HG03432 (cell line): ENCODE measurements around the gene THSD4.

ENCODE experiments used
- ATAC-seq: cut with Tn5 transposase; IDR thresholded peaks from one replicate; pipeline ENCODE4 v1.9.1; 2021; ENCODE audit warnings: mild to moderate bottlenecking, moderate library complexity; ENCODE audit not compliant: unreplicated experiment

Gene THSD4

DNA sequence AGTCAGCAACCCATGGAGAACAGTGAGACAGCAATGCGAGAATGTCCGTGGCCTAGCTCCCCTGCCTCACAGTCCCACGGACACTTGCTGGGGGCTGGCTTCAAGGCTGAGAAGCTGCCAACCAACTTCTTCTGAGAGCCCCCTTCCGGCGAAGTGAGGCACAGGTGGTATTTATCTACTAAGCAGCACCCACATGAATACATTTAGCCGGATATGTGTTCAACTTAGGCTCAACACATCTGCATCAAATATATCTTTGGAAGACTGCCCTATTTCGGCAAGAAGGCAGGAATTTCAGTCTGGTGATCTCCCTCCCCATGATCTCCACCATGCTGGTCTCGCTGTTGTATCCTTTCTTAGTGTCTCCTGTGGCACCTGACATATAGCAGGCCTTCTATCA is 354.1 kb downstream of the THSD4 start:
- no peak for ATAC-seq

- no peak for ATAC-seq
Measured at GRCh38 chr15:71471347-71471746, 356.1 kb downstream of the THSD4 start.

- ATAC-seq, result no peak
Measured at GRCh38 chr15:71472566-71472965, 357.3 kb downstream of the THSD4 start.

GRCh38 chr15:71473751-71474150 is 358.5 kb downstream of the THSD4 start:
- no peak for ATAC-seq

- no peak for ATAC-seq
Measured at GRCh38 chr15:71476823-71477222, 361.6 kb downstream of the THSD4 start.

DNA sequence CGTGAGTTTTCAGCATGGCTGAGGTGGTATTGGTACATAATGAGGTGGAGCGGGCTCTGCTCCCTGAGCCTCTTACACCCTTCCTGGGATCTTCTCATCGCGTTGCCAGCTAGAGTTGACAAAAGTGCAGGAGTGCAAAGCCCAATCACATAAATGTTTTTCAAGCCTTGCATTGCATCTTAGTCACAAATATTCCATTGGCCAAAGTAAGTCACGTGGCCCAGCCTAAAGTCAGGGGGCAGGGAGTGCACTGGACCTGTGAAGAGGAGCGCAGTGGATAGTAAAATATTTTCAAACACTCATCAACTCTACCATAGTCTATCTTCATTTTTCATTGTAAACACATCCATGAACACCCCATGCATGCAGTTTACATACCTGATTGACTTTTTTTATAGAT is 365.3 kb downstream of the THSD4 start:
- ATAC-seq, result no peak

GRCh38 chr15:71484080-71484479 is 368.8 kb downstream of the THSD4 start:
- no peak for ATAC-seq

GRCh38 chr15:71485094-71485693 is 369.9 kb downstream of the THSD4 start:
- no peak for ATAC-seq

DNA sequence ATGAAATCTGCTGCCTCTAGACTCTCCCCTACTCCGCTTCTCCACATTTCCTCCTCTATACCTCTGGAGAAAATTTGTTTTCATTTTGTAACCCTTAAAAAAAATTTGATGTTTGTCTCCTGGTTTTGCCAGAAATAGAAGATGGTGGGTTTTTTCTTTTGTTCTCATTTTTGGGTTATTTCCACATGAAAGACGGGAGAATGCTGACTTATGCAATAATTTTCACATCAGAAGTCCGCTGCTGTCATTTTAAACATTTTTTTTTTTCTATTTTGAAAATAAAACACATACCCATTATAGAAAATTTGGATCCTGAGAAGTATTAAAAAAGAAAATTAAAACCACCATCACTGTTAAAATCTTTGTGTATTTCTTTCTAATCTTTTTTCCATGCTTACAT is 374.3 kb downstream of the THSD4 start:
- no peak for ATAC-seq

GRCh38 chr15:71493526-71493925 is 378.3 kb downstream of the THSD4 start:
- ATAC-seq, result no peak

DNA sequence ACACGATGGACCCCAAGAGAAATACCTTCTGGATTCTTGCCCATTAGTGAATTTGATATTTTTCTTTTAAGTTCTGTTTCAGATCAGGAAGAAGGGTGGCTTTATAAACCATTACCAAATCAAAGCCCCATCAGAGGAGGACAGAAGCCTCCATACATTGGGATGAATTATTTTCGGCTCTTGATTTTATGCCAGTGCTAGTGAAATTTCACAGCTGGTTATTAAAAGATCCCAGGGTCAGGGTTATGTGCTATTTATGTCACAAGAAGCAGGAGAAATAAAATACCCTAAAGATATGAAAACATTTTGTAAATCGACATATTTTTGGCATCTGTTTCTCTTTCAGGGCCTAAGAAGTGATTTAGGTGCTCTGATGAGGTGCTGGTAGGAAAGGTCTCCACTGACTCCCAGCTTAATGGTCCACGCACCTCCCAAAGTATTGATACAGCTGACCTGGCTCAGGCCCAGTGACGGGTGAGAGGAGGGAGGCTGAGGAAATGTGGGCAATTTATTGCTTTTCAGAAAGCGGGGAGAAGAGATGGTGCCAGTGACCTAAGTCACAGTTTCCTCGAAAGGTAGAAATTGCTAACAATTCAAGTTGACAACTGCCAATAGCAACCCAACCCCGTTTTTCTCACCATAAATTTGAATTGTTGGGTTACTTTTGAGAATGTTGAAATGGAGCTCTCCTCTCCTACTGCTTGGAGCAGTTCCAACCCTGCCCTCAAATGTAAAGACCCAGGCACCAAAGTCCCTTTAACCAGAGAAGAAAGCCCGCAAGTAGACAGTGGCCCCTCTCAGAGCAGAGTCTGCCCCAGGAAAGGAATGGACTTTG is 379.5 kb downstream of the THSD4 start:
- no peak for ATAC-seq

DNA sequence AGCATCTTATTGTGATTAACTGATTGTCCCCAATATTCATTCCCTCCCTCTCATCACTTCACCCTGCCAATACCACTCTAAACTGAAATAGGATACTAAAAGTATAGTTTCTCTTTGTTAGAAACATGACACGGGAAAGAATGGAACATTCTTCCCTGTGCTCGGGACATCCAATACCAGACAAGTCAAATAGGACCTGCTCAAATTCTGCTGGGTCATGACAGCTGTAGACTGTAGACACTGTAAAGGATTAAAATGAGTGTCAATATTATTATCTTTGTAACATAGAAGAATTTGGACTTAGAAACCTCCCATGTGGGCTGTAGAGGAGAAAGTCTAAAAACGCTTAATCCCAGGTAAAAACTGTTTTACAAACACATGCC is 380.1 kb downstream of the THSD4 start:
- ATAC-seq, result no peak

- no peak for ATAC-seq
Measured at GRCh38 chr15:71496336-71496955, 381.2 kb downstream of the THSD4 start.

- ATAC-seq, result no peak
Measured at GRCh38 chr15:71501344-71502076, 386.2 kb downstream of the THSD4 start.

DNA sequence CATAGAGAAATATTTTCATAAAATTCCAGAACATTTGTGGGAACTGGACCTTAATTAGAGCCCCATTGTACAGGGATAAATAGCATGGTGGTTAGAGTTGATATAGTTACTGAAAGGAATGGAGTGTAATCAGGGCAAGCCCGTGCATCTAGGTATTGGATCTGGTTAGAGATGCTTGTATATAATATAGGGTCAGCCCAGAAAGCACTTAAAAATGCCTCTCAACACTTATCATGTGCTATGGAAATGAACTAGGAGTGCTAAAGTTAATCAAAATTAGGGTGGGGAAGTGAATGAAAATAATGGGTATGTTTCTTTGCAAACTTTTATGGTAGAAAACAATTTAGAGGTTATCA is 386.8 kb downstream of the THSD4 start:
- no peak for ATAC-seq

GRCh38 chr15:71505962-71506361 is 390.7 kb downstream of the THSD4 start:
- ATAC-seq, result no peak

- no peak for ATAC-seq
Measured at GRCh38 chr15:71506946-71507345, 391.7 kb downstream of the THSD4 start.

- peak; percentile 67 for ATAC-seq
Measured at GRCh38 chr15:71508081-71508682, 392.9 kb downstream of the THSD4 start.

DNA sequence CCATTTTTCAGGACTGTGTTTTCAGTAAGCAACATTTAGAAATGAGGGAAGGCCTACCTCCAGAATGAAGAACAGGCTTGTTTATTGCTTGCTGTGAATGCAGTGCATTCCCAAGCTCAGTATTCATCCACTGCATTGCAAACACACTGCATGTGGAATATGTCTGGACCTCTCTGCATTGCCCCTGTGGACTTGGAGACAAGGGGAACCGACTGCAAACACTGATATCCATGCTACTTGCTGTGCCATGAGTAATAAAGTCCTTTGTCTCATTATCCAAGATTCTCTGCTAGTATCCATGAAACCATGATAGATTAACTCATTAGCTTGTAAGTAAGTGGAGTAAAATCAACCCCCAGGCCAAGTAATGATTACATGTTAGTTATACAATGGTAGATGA is 393.9 kb downstream of the THSD4 start:
- no peak for ATAC-seq

GRCh38 chr15:71510763-71511162 is 395.5 kb downstream of the THSD4 start:
- ATAC-seq, result no peak
